ENCODE results near the gene LZTFL1. TPM values are rescaled to one million over a fixed set of nuclear protein-coding genes. Genes with fewer than 3 reads are reported as not detected.

LZTFL1 gene
- total RNA-seq, 1 donor from 2014 or later = 17.6 TPM

DNA sequence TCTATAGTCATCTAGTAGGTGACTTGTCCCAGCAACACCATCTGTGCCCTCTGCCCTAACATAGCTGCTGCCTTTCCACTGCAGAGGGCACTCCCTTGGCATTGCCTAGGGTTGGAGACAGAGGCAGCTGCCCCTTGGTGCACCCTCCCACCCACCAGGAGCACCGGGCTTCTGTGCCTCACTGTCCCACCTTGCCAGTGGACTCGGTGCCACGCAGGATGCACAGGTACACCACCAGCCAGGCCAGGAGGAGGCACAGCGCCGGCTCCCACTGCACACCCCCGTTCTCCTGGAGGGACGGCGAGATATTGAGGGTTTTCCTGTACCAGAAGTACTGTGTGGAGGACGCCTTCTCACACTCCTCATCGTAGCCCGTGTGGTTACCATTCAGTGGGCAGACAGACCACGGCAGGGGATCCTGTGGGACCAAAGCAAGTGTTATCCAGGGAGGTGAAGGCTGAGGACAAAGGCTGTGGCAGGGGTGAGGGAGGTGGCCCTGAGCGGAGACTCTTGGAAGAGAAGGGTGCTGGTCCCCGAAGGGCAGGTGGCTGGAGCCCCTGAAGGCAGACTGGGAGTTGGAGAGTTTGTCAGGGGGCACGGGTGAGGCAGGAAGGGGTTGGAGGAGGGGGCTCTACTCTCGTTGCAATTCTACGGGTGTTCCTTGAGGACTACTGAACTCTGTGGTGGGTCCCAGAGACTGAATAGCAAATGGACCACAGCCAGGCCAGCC lies 66.2 kb downstream of the LZTFL1 start:
- no peak for DNase-seq (ENCODE audit: low read depth, low spot score)
- Mint-ChIP-seq H3K9me3 (no peaks in the 10 kb centered on the region), H3K27ac (ENCODE audit: unreplicated experiment) (peak overlapping the region; percentile 43)

DNA sequence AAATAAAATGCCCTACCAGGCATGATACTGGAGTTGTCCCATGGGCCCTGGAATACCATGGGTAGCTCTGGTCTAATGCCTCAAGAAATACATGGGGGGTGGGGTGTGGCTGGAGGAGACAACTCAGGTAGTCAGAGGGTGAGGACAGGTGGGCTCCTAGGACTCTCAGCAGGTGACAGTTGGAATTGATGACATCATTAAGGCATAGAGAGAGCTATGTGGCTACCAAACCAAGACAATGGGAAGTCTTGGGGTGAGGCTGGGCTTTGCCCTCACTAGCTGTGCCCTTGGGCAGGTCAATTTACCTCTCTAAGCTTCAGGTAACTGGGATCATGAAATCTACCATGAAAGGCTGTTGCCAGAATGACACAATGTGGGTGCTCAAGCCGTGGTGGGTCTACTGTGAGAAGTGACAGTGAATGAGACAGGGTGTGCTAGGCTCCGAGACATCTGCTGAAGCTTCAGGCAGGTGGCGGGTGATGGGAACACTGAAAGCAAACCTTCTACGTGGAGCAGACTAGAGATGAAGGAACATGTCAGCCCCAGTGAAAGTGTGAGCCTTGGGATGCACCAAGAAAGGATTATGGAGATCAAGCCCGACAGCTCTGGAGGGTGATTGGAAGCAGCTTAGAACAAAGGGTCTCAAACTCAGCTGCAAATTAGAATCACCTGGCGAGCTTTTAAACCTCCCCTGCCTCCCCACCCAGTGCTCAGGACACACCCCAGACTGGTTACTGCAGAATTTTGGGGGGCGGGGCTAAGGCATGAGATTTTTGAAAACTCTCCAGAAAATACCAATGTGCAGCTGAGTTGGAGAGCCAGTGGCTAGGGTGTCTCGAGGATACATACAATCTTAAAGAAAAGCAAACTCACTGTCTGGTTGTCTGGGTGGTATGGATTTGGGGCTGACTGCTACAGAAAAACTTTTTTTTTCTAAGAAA lies 67.1 kb downstream of the LZTFL1 start:
- no peaks in the 10 kb centered on the region for H3K4me1 Mint-ChIP-seq
- peak overlapping the region; percentile 68 for H3K27ac Mint-ChIP-seq (ENCODE audit: unreplicated experiment)
- no peak for DNase-seq (ENCODE audit: low read depth, low spot score)
- TF ChIP-seq, protein P1, sequence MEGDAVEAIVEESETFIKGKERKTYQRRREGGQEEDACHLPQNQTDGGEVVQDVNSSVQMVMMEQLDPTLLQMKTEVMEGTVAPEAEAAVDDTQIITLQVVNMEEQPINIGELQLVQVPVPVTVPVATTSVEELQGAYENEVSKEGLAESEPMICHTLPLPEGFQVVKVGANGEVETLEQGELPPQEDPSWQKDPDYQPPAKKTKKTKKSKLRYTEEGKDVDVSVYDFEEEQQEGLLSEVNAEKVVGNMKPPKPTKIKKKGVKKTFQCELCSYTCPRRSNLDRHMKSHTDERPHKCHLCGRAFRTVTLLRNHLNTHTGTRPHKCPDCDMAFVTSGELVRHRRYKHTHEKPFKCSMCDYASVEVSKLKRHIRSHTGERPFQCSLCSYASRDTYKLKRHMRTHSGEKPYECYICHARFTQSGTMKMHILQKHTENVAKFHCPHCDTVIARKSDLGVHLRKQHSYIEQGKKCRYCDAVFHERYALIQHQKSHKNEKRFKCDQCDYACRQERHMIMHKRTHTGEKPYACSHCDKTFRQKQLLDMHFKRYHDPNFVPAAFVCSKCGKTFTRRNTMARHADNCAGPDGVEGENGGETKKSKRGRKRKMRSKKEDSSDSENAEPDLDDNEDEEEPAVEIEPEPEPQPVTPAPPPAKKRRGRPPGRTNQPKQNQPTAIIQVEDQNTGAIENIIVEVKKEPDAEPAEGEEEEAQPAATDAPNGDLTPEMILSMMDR (conservative IDR thresholded peaks at IDR 0.05) = no peak
- H3K9me3 Mint-ChIP-seq = no peaks in the 10 kb centered on the region
- H3K27me3 Mint-ChIP-seq (ENCODE audit: low read depth) = peaks cover 19% of the 10 kb centered on the region
- H3K36me3 Mint-ChIP-seq (ENCODE audit: low read depth) = no peaks in the 10 kb centered on the region
- H3K4me3 Mint-ChIP-seq = no peak overlapping the region

More for the DNA sequence above, 66.2 kb downstream of the LZTFL1 start:
- TF ChIP-seq, protein P1 (conservative IDR thresholded peaks at IDR 0.05) = no peak
- Mint-ChIP-seq H3K36me3 (ENCODE audit: low read depth) (no peaks in the 10 kb centered on the region), H3K4me1 (no peaks in the 10 kb centered on the region), H3K27me3 (ENCODE audit: low read depth) (peaks cover 12% of the 10 kb centered on the region), H3K4me3 (no peak overlapping the region)

DNA sequence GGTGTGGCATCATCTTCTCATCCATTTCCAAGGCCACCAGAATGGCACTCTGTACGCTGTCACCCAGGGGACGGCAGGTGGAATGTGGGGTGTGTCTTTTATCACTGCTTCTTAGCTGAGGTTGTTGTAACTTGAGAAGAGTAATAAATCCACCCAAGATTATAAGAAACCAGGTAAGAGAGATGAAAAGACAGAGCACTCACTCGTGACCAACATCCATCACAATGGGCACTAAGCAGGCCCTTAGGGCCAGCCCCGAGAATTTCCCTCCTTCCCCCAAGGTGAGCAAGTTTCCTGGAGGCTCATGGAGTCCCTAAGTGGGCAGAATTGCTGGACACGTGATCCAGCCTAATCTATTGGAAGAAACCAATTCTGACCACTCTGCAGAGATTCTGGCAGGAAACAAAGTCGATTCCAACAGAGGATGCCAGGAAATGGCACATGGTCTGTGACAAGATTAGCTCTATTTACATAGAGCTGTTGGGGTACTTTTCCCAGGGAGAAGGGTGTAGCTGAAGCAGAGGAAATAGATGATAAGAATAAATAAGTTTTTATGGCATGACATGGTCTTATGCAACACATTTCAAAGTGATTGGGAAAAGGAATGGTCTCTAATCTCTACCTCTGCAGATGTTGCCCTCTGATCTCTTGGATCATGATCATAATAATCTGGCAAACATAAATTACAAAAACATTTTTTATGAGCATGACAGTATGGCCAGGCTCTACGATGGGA lies 68.0 kb downstream of the LZTFL1 start:
- Mint-ChIP-seq H3K27ac (ENCODE audit: unreplicated experiment) (no peak overlapping the region), H3K36me3 (ENCODE audit: low read depth) (no peaks in the 10 kb centered on the region), H3K9me3 (no peaks in the 10 kb centered on the region), H3K4me3 (no peak overlapping the region), H3K27me3 (ENCODE audit: low read depth) (peaks cover 29% of the 10 kb centered on the region), H3K4me1 (no peaks in the 10 kb centered on the region)
- TF ChIP-seq, protein P1 (conservative IDR thresholded peaks at IDR 0.05) = no peak
- DNase-seq (ENCODE audit: low read depth, low spot score) = no peak

Other genes starting within 250 kb of the LZTFL1 start
- gene LIMD1, start 247.4 kb downstream of the LZTFL1 start, total RNA-seq = 41.8 and 44.4 TPM in 2 replicates
- 44.1 and 45.7 TPM in 2 replicates for gene SACM1L, start 152.7 kb downstream of the LZTFL1 start, total RNA-seq
- not detected in 2 replicates for gene SLC6A20, start 45.6 kb downstream of the LZTFL1 start, total RNA-seq
- not detected in 2 replicates for gene CCR9, start 44.4 kb upstream of the LZTFL1 start, total RNA-seq
- not detected in 2 replicates for gene CXCR6, start 101.3 kb upstream of the LZTFL1 start, total RNA-seq
- gene FYCO1, start 153.7 kb upstream of the LZTFL1 start, total RNA-seq = 9.7 and 10.4 TPM in 2 replicates
- not detected in 2 replicates for gene XCR1, start 185.4 kb upstream of the LZTFL1 start, total RNA-seq